Right ventricle myocardium superior (tissue), 1 donor: Measurements from ENCODE around the gene DHX58. TPM values are rescaled to one million over a fixed set of nuclear protein-coding genes. Genes with fewer than 3 reads are reported as not detected.
A peak's percentile ranks its signal among the peaks of the same experiment; 100 is the strongest.

Experiments
- ATAC-seq: fragments of 200-7000 bp; cut with Tn5 transposase; one replicate; pipeline ENCODE4 v1.9.1; 2020; ENCODE audit warnings: mild to moderate bottlenecking; ENCODE audit not compliant: poor library complexity
- DNase-seq: peaks from one replicate; pipeline ENCODE4 v3.0.0-alpha.2; 2020
- intact Hi-C: fragments of 100-400 bp; cut with DNase I; formaldehyde crosslinking; loops from one replicate; pipeline ENCODE4 v1.11.2; 2022
- total RNA-seq: library from RNA; stranded (reverse); fragmentation: NEBNext Ultra II Directional; extraction: Animal tissue kit (Norgen Biotek cat#: 25700); gene quantifications from one replicate; pipeline ENCODE4 v1.2.1, GENCODE V29; 2021
- donor health status: DM: no; HTN: yes; CAD: no; lungs with severe emphysema.

The DHX58 gene
- total RNA-seq, 1 donor from 2014 or later, result 2.5 TPM

DNA sequence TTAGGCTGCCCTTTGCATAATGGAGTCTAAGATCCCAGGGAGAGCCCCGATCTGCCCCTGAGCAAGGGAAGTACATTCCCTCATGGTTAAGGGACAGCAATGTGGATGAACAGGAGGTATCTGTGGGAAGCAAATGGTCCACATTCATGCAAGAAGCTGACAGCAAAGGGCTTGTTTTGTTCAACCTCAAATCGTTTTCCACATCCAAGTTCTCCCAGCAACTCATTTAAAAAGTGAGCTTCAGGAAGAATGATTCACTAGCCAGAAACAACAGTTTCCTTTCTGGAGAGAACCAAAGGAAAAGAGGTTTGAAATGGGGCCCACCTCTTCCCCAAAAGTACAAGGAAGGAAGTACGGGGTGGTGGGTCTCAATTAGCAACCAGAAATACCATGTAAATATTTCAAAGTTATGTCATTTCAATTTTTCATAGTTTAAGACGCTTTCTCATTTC is 19.5 kb upstream of the DHX58 start:
- DNase-seq (no peak), ATAC-seq (no peak)
- intact Hi-C loops, result no loop called here

DNA sequence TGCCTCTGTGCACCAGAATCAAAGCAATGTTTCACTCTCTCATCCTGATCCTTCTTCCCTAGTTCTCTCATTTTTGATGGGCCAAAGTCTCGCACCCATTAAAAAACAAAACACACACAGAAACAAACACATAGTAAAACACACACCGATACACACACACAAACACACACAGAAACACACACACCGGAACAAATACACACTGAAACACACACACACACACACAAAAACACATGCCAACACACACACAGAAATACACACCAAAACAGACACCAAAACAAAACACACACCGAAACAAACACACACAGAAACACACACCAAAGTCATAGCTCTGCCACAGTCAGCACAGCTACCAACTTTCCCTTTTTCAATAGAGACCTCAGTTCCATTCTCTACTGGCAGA is 18.7 kb upstream of the DHX58 start:
- no peak for DNase-seq
- ATAC-seq, result no peak
- intact Hi-C loops, result no loop called here

DNA sequence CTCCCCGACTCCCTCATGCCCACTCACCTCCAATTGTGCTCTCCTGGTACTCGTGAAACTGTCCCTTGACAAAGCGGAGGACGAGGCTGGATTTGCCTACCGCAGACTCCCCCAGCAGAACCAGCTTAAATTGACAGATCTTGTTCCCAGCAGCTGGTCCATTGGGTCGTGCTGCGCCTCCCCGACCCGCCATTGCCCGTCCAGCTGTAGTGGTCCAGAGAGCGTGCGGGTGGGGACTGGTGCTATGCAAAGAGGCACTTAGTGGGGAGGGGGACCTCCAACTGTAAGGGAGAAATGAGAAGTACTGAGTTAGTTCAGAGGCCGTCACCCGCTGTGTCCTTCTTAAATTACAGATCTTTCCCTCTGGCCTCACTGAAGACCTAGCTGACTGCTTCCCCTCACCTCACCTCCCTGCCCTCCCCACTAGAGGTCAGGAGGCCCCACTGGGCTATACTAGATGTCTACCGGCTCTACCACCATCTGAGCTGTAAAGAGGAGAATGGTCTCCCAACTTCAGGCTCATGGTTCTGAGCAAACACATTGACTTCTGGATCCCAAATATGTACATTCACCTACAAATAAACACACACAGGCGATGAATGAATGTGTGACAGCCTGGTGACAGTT is 17.9 kb upstream of the DHX58 start:
- ATAC-seq (no peak), DNase-seq (no peak)
- intact Hi-C loops, result no loop called here

DNA sequence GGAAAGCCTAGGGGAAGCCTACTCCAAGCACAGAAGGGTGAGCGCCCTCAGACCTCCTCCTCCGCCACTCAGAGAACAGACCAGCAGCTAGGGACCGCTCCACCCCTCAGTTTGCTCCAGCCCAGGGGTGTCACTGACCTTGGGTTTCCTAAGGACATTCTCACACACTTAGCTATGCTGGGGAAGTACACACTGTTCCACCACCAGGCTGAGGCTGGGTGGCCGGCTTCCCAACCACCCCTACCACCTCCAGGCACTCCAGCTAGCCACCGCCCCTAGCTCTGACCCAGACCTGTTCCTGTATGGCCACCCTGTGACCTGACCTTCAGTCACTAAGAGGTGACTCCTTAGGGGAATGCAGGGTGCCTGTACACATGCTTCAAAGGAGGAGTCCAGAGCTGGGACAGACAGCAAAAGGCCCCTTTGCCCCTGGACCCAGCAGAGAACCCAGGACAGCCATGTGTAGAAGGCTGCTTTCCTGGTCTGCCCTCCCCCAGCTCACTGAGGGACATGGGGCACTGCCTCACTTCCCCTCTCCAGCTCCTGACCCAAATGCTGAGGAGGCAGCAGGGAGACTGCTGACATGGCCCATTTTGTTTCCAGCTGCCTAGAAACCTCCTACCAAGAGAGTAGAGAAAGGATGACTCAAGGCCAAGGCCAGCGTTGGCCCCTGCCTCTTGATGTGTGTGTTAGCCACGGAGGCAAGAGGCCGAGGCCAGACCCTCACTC is 16.8 kb upstream of the DHX58 start:
- intact Hi-C loops, result no loop called here
- DNase-seq, result peak; percentile 72
- peak; percentile 48 for ATAC-seq

DNA sequence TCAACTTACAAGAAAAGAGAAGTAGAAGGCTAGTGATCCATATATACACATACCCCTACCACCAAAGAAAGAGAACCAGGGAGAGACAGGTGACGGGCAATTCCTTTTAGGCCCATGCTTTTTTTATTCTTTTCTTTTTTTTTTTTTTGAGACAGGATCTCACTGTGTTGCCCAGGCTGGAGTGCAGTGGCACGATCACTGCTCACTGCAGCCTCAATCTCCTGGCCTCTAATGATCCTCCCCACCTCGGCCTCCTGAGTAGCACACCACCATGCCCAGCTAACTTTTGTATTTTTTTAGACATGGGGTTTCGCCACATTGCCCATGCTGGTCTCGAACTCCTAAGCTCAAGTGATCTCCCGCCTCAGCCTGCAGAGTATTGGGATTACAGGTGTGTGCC is 14.9 kb upstream of the DHX58 start:
- intact Hi-C loops, result no loop called here
- DNase-seq, result no peak
- ATAC-seq, result no peak

DNA sequence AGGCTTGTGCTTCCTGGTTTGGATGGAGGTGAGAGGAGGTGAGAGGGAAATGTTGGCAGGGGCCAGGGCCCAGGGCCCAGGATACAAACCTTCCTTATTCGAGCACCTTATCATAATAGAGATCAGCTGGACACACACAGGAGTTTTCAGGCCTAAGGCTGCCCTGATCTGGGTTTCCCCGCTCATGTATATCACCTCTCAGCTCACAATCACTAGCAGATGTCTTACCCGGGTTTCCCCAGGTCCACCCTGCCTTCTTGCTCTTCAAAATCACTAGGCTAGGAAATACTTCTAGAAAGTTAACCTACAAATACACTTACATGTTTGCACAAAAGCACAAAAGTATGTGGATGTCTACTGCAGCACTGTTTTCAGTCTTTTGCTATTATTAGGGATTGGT is 14.3 kb upstream of the DHX58 start:
- DNase-seq (no peak), ATAC-seq (no peak)
- intact Hi-C loops, result no loop called here

DNA sequence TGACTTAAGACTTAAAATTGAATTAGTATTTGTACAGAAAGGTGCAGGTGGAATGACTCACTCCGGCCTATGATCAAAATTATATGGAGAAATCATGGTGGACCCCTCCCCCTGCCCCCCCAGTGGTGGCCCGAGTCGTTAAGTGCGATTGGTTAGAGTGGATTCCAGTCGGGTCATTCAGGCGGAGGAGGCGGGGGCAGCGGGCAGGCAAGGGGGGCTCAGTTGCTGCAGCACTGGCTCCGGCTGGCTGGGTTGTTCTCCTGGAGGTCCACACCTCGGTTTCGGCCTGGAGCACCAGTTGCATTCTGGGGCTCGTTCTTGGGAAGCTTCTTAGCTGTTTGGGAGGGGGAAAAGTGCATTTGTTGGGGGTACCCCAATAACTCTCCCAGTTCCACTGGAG is 13.1 kb upstream of the DHX58 start:
- intact Hi-C loops, result no loop called here
- ATAC-seq, result no peak
- no peak for DNase-seq

DNA sequence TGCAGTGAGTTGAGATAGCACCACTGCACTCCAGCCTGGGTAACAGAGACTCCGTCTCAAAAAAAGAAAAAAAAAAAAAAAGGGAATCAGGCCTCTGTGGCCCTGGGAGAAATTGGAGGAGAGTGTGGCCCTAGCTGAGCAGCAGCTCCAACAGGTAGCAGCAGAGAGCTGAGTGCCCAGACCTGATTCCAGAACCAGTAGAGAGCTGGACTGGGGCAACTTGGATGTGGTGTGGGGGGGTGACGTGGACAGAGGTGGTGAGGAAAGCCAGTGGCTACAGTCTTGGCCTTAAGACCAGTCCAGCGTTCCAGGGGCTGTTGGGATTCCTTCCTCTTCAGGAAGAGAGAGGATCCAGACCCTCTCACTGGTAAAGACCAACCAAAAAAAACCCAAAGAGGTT is 11.7 kb upstream of the DHX58 start:
- intact Hi-C loops, result no loop called here
- DNase-seq, result no peak
- no peak for ATAC-seq

DNA sequence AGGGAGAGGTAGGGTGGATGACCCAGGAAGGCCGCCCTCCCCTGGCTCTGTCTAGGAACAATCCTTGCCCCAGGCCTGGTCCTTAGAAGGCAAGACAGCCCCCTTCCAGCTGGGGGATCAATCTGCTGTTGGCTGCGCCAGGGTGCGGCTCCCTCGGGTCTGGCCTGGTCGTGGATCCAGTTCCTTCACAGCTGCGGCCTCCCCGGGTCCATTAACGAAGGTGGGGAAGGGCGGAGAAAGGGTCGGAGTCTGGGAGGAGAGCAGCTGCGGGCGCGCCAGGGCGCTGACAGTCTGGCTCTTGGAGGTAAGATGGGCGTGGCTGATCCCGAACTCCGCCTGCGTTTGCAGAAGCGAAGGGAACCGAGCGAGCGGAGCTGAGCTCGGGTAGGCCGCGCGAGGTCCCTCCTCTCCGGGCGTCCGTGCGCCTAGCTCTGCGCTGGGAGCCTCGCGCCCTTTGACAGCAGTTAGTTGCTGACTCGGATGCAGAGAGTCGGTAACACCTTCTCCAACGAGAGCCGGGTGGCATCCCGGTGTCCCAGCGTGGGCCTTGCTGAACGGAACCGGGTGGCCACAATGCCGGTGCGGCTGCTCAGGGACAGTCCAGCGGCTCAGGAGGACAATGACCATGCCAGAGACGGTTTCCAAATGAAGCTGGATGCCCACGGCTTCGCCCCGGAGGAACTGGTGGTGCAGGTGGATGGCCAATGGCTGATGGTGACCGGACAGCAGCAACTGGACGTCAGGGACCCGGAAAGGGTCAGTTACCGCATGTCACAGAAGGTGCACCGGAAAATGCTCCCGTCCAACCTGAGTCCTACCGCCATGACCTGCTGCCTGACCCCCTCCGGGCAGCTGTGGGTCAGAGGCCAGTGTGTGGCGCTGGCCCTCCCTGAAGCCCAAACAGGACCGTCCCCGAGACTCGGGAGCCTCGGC is 10.1 kb upstream of the DHX58 start, which contains the start of gene HSPB9:
TSS of gene HSPB9 (plus strand) at position 434 of the 933 bp plus-strand sequence. CDS start at position 481, 47 bp downstream.
- DNase-seq (peak; percentile 79), ATAC-seq (peak; percentile 53)
- intact Hi-C loops, result no loop called here

DNA sequence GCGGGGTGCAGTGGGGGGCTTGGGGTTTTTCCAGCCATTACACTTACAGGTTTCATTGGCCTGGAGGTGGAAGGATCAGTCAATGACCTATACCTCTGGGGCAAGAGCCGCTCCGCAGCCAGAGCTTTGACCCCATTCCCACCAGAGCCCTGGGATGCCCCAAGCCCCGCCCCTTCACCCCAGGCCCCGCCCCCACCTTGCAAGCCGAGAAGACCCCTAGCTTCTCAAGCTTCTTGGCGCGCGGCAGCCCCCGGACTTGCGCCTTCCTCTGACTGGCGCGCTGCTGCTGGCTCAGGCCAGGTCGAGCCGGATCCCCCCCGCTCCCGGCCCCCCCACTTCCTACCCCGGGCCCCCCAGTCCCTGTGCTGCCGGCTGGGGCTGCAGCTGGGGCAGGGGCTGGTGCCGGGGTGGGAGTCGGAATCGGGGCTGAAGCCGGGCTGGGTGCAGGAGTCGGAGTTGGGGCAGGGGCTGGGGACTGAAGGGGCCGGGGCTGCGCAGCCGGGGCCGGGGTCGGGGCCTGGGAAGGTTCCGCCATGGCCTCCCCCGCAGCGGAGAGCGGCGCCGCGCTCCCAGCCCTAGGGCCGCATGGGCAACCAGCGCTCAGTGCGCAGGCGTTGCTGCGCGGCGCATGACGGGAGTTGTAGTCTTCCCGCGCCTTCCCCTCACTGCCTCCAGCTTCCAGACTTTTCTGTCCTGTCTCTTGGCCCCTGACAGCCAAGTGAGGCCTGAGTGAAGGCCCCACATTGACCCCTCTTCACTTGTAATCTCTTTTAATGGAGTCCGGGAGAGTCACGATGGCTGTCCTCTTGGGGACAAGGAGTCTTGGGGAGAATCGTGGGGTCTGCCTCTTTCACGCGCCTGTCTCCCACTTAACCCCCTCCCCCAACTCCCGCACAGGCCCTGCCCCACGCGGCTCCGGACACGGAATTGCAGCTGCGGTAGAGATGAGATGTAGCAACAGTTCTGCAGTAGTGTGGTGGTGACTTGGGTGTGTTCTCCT is 8.6 kb upstream of the DHX58 start, which contains the start of gene KAT2A:
TSS of gene KAT2A (minus strand) at position 598 of the 1,000 bp plus-strand sequence. CDS start at position 535, 63 bp downstream.
- intact Hi-C loops, result no loop called here
- ATAC-seq, result peak; percentile 93
- DNase-seq, result peak; percentile 91

DNA sequence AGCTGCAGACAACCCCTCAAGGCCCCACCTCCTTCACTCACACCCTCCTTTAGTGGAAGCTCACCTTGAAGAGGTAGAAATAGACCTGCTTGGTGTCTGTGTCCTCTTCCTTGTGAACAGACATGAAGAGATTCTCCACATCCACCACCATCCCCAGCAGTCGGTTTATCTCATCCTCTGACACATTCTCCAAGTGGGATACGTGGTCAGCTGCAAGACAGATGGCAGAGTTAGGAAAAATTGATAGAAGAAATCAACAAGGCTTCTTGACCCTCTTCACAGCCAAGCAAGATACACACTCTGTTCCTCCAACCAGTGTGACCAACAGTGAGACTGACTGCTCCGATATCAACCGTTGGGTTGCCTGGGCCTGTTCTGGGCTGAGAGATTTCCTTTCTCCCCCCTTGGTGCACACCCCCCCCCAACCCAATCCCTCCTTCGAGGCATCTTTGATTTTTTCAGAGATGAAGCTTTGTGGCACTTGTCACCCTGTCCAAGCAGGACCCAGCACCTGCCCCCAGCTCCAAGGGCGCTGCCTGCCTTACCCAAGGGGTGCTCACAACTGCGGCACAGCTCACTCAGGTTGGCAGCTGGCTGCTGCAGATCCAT is 7.8 kb upstream of the DHX58 start:
- intact Hi-C loops, result no loop called here
- no peak for ATAC-seq
- no peak for DNase-seq

DNA sequence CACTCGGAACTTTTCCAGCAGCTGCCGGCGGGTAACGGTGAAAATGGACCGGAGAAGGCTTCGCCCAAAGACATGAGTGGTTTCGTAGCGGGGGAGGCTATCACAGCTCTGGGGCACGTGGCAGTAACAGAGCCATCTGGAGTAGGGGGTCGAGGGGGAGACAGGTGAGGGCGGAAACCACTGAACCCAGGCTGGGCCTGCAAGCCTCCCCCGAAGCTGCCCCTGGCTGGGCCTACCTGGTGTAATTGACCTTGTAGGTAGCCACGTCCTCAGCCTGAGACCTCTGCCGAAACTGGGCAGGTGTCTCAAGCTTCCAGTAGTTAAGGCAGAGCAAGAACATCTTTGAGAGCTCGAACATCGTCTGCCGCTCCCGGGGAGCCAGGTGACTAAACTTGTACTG is 6.8 kb upstream of the DHX58 start:
- ATAC-seq, result no peak
- no peak for DNase-seq
- intact Hi-C loops, result loop anchor here (5.0 kb wide), 3 partner anchors 63 to 152 kb away; partner anchors contain the start of genes CNP and KCNH4

DNA sequence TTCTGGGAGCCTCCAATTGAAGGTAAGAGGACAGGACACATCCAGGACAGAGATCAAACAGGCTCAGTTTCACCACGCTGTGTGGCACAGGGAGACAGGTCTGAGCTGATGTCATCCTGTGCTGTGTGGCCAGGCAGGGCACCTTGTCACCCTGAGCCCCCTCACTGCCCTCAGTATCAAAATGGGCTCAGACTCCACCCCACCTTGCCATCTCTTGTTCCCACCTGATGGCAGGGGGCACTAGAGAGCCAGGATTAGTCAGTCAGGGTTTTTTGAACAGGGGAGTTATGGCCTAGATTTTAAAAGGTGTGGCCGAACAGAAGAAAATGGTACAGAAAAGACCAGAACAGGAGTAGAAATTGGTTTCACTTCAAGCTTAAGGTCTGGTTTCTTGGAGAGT is 6.0 kb upstream of the DHX58 start:
- intact Hi-C loops, result loop anchor here (5.0 kb wide), 3 partner anchors 64 to 151 kb away; partner anchors contain the start of genes CNP and KCNH4
- DNase-seq (no peak), ATAC-seq (no peak)

DNA sequence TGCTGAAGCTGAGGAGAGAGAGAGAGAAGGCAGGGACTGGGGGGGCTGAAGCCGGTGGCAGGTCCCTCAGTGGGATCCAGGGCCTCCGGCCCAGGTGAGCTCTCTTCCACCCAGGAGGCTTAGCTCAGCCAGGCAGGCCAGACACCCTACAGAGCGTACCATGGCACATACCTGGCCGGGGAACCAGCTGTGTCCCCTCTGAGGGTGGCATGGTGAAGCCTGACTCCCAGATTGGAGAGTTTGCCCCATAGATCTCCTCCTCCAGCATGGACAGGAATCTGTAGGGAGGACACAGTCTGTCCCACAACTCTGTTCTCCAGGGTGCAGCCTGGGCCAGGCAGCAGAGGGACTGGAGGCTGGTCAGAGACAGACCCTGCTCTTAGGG is 5.6 kb upstream of the DHX58 start:
- DNase-seq (no peak), ATAC-seq (no peak)
- intact Hi-C loops, result loop anchor here (5.0 kb wide), 3 partner anchors 64 to 151 kb away; partner anchors contain the start of genes CNP and KCNH4

DNA sequence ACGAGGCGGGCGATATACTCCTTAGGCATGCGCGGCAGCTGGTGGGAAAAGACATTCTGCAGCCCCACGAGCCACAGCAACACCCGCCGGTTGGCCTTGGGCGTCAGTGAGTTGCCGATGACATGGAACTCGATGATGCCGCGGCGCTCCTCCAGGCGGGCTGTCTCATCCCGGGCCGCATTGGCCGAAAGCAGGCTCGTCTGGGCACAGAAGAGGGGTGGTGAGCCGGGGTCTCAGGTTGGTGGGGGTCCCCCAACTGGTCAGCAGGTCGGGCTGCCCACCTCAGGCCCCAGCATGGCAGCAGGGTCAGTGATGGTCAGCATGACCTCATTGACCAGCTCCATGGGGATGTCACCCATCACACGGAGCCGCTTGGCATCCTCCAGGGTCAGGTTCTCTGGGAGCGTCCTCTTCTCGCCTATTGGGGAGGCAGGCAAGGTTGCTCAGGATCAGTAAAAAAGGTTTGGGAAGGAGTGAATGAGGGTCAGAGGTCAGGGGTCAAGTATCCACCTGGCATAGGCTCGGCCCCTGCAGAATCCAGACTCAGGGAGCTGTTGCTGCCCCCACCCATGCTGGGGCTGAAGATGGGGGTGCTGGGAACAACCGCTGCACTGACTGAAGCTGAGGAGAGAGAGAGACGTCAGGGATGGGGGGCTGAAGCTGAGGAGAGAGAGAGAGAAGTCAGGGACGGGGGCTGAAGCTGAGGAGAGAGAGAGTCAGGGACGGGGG is 5.0 kb upstream of the DHX58 start:
- DNase-seq, result no peak
- intact Hi-C loops, result loop anchor here (5.0 kb wide), 3 partner anchors 65 to 150 kb away; partner anchors contain the start of genes CNP and KCNH4
- ATAC-seq, result no peak

DNA sequence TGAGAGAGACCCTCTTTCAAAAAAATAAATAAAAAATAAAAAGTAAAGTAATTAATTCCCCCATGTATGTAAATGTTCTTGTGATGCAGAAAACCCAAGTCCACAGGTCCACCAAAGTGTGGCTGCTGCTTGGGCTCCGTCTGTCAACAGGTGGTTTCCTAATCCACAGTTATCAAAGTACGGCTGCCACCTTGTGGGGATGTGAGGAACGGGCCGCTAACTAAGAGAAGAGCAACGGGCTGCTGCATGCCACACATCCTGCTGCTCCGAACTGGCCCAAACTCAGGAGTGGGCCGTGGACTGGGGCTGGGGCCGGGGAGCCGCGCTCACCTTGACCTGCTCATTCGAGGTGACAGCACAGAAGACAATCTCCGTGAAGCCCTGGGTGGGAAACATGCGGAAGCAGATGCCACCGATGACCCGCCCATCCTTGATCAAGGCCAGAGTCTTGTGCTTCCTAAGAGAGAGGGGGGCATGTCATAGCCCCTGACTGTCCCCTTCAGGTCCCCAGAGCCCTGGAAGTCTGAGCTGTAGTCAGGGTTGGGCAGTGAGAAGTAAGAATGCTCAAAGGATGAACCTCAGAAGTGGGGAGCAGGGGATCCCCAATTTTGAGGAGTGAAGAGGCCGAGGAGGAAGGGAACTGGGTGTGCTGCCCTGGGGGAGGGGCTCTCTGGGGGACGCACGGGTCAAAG is 4.3 kb upstream of the DHX58 start:
- peak; percentile 88 for DNase-seq
- peak; percentile 44 for ATAC-seq
- intact Hi-C loops, result loop anchor here (5.0 kb wide), 3 partner anchors 65 to 150 kb away; partner anchors contain the start of genes CNP and KCNH4
